HepG2 (cell line): ENCODE measurements around the gene PCBP4. TPM values are rescaled to one million over a fixed set of nuclear protein-coding genes. Genes with fewer than 3 reads are reported as not detected.

ENCODE experiments used
- ATAC-seq: fragments of 200-7000 bp; cut with Tn5 transposase; 3 replicates; pipeline ENCODE4 v1.9.1; 2020; ENCODE audit warnings: mild to moderate bottlenecking, moderate library complexity
- BruUV-seq: library from RNA; stranded (reverse); fragments of 400-500 nt; replicated peaks from 2 replicates; lab custom pipeline; 2021; lab: Mats Ljungman, UMichigan
- CTCF ChIA-PET: fragments of 300-600 bp; formaldehyde crosslinking; extraction: SDS; loops from one replicate; lab custom pipeline; 2021; ENCODE audit warnings: low total read pairs, inconsistent platforms, low intra/inter-chr PET ratio; lab: Yijun Ruan, JAX
- POLR2A ChIA-PET: fragments of 350-600 bp; sonication (Branson Sonifier 250); formaldehyde crosslinking; loops from one replicate; lab custom pipeline; 2020; ENCODE audit warnings: antibody characterized with exemption, inconsistent platforms; lab: Yijun Ruan, JAX
- DNase-seq: peaks from one replicate; pipeline ENCODE4 v3.0.0-alpha.2; 2015; ENCODE audit warnings: low spot score
- FAIRE-seq: peaks from 3 replicates; lab custom pipeline; 2011; peaks lifted over from hg19 to GRCh38; lab: Jason Lieb, UNC
- H2AFZ ChIP-seq: one replicate; pipeline ENCODE4 v1.6.1; 2011; ENCODE audit warnings: low read length, inconsistent platforms
- H3K27ac ChIP-seq: fragments of 300-600 bp; 3 replicates; pipeline ENCODE4 v1.8.0; 2011; ENCODE audit warnings: mixed run types, mild to moderate bottlenecking, mixed read lengths, low read length, inconsistent platforms; ENCODE audit not compliant: insufficient read depth; ENCODE audit errors: extremely low read length
- H3K27me3 ChIP-seq, 2 experiments: fragments of 200-600 bp in 1 of 2; 2 replicates in 1 of 2; 3 replicates in 1 of 2; pipeline versions ENCODE4 v1.6.0 to v1.8.0; 2011; ENCODE audit warnings: low read length in 2 of 2, mild to moderate bottlenecking in 2 of 2, moderate library complexity in 2 of 2, inconsistent platforms in 1 of 2; ENCODE audit not compliant: insufficient read depth in 2 of 2, control insufficient read depth in 1 of 2
- H3K36me3 ChIP-seq, 2 experiments: fragments of 200-600 bp in 1 of 2; replicated peaks in 1 of 2; 2 replicates in 1 of 2; 3 replicates in 1 of 2; pipeline versions ENCODE4 v1.5.1 to v1.8.0; 2011; ENCODE audit warnings: low read length in 2 of 2, inconsistent platforms in 1 of 2; ENCODE audit not compliant: insufficient read depth in 2 of 2, control insufficient read depth in 1 of 2
- H3K4me1 ChIP-seq: 2 replicates; pipeline ENCODE4 v1.5.1; 2012; ENCODE audit warnings: low read length, inconsistent platforms; ENCODE audit not compliant: insufficient read depth
- H3K4me2 ChIP-seq: 2 replicates; pipeline ENCODE4 v1.6.0; 2011; ENCODE audit warnings: low read depth, low read length, inconsistent platforms
- H3K4me3 ChIP-seq, 3 experiments: fragments of 200-600 bp in 1 of 3; sonication (generic), shearing (Covaris generic) in 1 of 3; replicated peaks in 1 of 3; 2 replicates each; pipeline ENCODE4 v1.5.1; 2011 to 2016; ENCODE audit warnings: low read length in 3 of 3, inconsistent platforms in 2 of 3, low read depth in 2 of 3, mild to moderate bottlenecking in 2 of 3, control low read depth in 1 of 3, mixed read lengths in 1 of 3; ENCODE audit not compliant: insufficient read depth in 1 of 3
- H3K79me2 ChIP-seq: one replicate; pipeline ENCODE4 v1.6.1; 2011; ENCODE audit warnings: low read length, inconsistent platforms; ENCODE audit not compliant: insufficient read depth
- H3K9ac ChIP-seq: 2 replicates; pipeline ENCODE4 v1.6.0; 2011; ENCODE audit warnings: mild to moderate bottlenecking, low read depth, low read length, inconsistent platforms; ENCODE audit not compliant: insufficient read depth
- H3K9me3 ChIP-seq: 2 replicates; pipeline ENCODE4 v1.5.1; 2012; ENCODE audit warnings: mild to moderate bottlenecking, low read length
- H4K20me1 ChIP-seq: 2 replicates; pipeline ENCODE4 v1.6.0; 2011; ENCODE audit warnings: inconsistent platforms, mild to moderate bottlenecking, low read length, moderate library complexity; ENCODE audit not compliant: insufficient read depth
- HDAC6 ChIP-seq: fragments of 200-600 bp; sonication (generic); IDR thresholded peaks from 2 replicates; pipeline ENCODE4 v1.7.0; 2017; ENCODE audit warnings: mild to moderate bottlenecking, antibody characterized with exemption, low read length, low read depth
- NONO ChIP-seq, 2 experiments: fragments of 450-650 bp in 1 of 2; sonication (generic) in 1 of 2; formaldehyde crosslinking in 1 of 2; IDR thresholded peaks in 1 of 2; conservative IDR thresholded peaks in 1 of 2; 2 replicates each; pipeline versions ENCODE4 v1.6.1 to v1.8.0; 2017 to 2022; ENCODE audit warnings: mild to moderate bottlenecking in 1 of 2, missing genetic modification reagents in 1 of 2, moderate library complexity in 1 of 2
- PHF5A ChIP-seq: IDR thresholded peaks from one replicate; pipeline ENCODE4 v1.6.1; 2018; ENCODE audit warnings: low read depth, missing genetic modification reagents; ENCODE audit not compliant: unreplicated experiment
- TAF15 ChIP-seq: fragments of 200-400 bp; formaldehyde crosslinking; IDR thresholded peaks from one replicate; pipeline ENCODE4 v1.6.1; 2018; ENCODE audit warnings: mild to moderate bottlenecking, low read depth, low read length; ENCODE audit not compliant: poor library complexity, severe bottlenecking
- ZSCAN9 ChIP-seq: IDR thresholded peaks from 2 replicates; pipeline ENCODE4 v1.6.1; 2016; ENCODE audit warnings: borderline replicate concordance
- WGBS: methylation state at CpG from one replicate; pipeline ENCODE4 v1.1.6; 2017; ENCODE audit warnings: low lambda C conversion rate; 5-methylcytosine and 5-hydroxymethylcytosine counted together
- in situ Hi-C: cut with HindIII; loops from 2 replicates; pipeline ENCODE4 v1.10.0; 2017; ENCODE audit warnings: low pct_unique_long_range_greater_than_20kb; ENCODE audit not compliant: extremely low pct_ligation_motif_present
- intact Hi-C: fragments of 100-400 bp; cut with micrococcal nuclease; formaldehyde crosslinking; loops from one replicate; pipeline ENCODE4 v1.10.0; 2022; ENCODE audit not compliant: unreplicated experiment
- polyA plus RNA-seq, 8 experiments: library from polyadenylated mRNA; depleted of rRNA in 3 of 8; stranded (reverse) in 7 of 8; unstranded in 1 of 8; fragments of >200 nt; fragmentation: Illumina TruSeq in 4 of 8; extraction: Trizol in 4 of 8; gene quantifications; 2 replicates each; pipeline versions ENCODE4 v1.2.1 to v1.2.3, GENCODE V29; 2011 to 2016; ENCODE audit warnings: low read depth in 4 of 8, missing spikeins in 1 of 8, mixed read lengths in 1 of 8; ENCODE audit not compliant: insufficient read depth in 1 of 8
- total RNA-seq, 5 experiments: library from RNA; depleted of rRNA; stranded (reverse); fragments of >200 nt; fragmentation: Illumina TruSeq; extraction: Trizol; gene quantifications; 2 replicates each; pipeline ENCODE4 v1.2.3, GENCODE V29; 2016; ENCODE audit warnings: low read depth in 1 of 5
- TF ChIP-seq, protein P1 (sequence below): IDR thresholded peaks from 2 replicates; pipeline ENCODE4 v1.6.1; 2012; ENCODE audit warnings: low read depth, low read length, improper control_type of control experiment
- TF ChIP-seq, protein P2 (sequence below), 2 experiments: fragments of 450-650 bp in 1 of 2; sonication (generic) in 1 of 2; formaldehyde crosslinking in 1 of 2; IDR thresholded peaks; 2 replicates each; pipeline versions ENCODE4 v1.6.1 to v1.8.0; 2016 to 2022; ENCODE audit warnings: antibody characterized with exemption in 1 of 2, mild to moderate bottlenecking in 1 of 2, missing genetic modification reagents in 1 of 2
- TF ChIP-seq, protein P3 (sequence below): sonication (generic); formaldehyde crosslinking; IDR thresholded peaks from 2 replicates; pipeline ENCODE4 v1.5.0; 2020; ENCODE audit warnings: missing genetic modification reagents

Gene PCBP4
- total and polyA plus RNA-seq, 2 of the 13 experiments (the other 11 are each of a cell fraction or from before 2014, with no cell fraction given): 36.8 to 51.3 TPM

GRCh38 chr3:52012699-52013098 lies 45.4 kb upstream of the PCBP4 start:
- H3K4me3 ChIP-seq: no peak overlapping the region
- POLR2A ChIA-PET: interaction anchor here (1.1 to 1.4 kb wide), 4 partner anchors 16 to 40 kb away, joined by 3 to 7 read pairs (median 3); partner anchors contain the start of gene RPL29
- no peaks in the 10 kb centered on the region for H3K36me3 ChIP-seq
- no peaks in the 10 kb centered on the region for H4K20me1 ChIP-seq
- H3K27ac ChIP-seq: no peak overlapping the region
- FAIRE-seq (no peak), DNase-seq (no peak), ATAC-seq (no peak)
- intact Hi-C loops: no loop called here
- no peak overlapping the region for H3K9ac ChIP-seq
- H3K4me2 ChIP-seq: no peak overlapping the region; the same call in 1 of the 2 replicates
- H3K27me3 ChIP-seq: peaks cover 4 to 26% of the 10 kb centered on the region in 2 experiments; a peak in 4 of 5 replicates
- H3K79me2 ChIP-seq: no peaks in the 10 kb centered on the region
- WGBS: 0% methylated on average over 3 of the region's 7 CpGs
- no TSS peak for BruUV-seq
- H3K4me1 ChIP-seq: peaks cover 33% of the 10 kb centered on the region
- no peak overlapping the region for H2AFZ ChIP-seq
- TF ChIP-seq NONO (IDR thresholded peaks at IDR 0.05) (no peak), NONO (CRISPR knock-in tag; conservative IDR thresholded peaks at IDR 0.05) (no peak), ZSCAN9 (no peak), TAF15 (no peak), PHF5A (CRISPR knock-in tag) (no peak), HDAC6 (no peak)
- TF ChIP-seq, protein P1, sequence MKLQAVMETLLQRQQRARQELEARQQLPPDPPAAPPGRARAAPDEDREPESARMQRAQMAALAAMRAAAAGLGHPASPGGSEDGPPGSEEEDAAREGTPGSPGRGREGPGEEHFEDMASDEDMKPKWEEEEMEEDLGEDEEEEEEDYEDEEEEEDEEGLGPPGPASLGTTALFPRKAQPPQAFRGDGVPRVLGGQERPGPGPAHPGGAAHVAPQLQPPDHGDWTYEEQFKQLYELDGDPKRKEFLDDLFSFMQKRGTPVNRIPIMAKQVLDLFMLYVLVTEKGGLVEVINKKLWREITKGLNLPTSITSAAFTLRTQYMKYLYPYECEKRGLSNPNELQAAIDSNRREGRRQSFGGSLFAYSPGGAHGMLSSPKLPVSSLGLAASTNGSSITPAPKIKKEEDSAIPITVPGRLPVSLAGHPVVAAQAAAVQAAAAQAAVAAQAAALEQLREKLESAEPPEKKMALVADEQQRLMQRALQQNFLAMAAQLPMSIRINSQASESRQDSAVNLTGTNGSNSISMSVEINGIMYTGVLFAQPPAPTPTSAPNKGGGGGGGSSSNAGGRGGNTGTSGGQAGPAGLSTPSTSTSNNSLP: no peak
- TF ChIP-seq, protein P2, sequence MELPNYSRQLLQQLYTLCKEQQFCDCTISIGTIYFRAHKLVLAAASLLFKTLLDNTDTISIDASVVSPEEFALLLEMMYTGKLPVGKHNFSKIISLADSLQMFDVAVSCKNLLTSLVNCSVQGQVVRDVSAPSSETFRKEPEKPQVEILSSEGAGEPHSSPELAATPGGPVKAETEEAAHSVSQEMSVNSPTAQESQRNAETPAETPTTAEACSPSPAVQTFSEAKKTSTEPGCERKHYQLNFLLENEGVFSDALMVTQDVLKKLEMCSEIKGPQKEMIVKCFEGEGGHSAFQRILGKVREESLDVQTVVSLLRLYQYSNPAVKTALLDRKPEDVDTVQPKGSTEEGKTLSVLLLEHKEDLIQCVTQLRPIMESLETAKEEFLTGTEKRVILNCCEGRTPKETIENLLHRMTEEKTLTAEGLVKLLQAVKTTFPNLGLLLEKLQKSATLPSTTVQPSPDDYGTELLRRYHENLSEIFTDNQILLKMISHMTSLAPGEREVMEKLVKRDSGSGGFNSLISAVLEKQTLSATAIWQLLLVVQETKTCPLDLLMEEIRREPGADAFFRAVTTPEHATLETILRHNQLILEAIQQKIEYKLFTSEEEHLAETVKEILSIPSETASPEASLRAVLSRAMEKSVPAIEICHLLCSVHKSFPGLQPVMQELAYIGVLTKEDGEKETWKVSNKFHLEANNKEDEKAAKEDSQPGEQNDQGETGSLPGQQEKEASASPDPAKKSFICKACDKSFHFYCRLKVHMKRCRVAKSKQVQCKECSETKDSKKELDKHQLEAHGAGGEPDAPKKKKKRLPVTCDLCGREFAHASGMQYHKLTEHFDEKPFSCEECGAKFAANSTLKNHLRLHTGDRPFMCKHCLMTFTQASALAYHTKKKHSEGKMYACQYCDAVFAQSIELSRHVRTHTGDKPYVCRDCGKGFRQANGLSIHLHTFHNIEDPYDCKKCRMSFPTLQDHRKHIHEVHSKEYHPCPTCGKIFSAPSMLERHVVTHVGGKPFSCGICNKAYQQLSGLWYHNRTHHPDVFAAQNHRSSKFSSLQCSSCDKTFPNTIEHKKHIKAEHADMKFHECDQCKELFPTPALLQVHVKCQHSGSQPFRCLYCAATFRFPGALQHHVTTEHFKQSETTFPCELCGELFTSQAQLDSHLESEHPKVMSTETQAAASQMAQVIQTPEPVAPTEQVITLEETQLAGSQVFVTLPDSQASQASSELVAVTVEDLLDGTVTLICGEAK (IDR thresholded peaks at IDR 0.05): no peak
- TF ChIP-seq, protein P2 (CRISPR knock-in tag; IDR thresholded peaks at IDR 0.05): no peak
- TF ChIP-seq, protein P3, sequence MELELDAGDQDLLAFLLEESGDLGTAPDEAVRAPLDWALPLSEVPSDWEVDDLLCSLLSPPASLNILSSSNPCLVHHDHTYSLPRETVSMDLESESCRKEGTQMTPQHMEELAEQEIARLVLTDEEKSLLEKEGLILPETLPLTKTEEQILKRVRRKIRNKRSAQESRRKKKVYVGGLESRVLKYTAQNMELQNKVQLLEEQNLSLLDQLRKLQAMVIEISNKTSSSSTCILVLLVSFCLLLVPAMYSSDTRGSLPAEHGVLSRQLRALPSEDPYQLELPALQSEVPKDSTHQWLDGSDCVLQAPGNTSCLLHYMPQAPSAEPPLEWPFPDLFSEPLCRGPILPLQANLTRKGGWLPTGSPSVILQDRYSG: no peak
- in situ Hi-C loops: no loop called here
- CTCF ChIA-PET: no interaction called here
- H3K9me3 ChIP-seq: no peaks in the 10 kb centered on the region
